ENCODE results near the gene CCDC150. TPM values are rescaled to one million over a fixed set of nuclear protein-coding genes. Genes with fewer than 3 reads are reported as not detected.

The CCDC150 gene
- total and polyA plus RNA-seq, 2 of the 8 experiments (the other 6 are each of a cell fraction or from before 2014, with no cell fraction given): 8.3 to 31.9 TPM

DNA sequence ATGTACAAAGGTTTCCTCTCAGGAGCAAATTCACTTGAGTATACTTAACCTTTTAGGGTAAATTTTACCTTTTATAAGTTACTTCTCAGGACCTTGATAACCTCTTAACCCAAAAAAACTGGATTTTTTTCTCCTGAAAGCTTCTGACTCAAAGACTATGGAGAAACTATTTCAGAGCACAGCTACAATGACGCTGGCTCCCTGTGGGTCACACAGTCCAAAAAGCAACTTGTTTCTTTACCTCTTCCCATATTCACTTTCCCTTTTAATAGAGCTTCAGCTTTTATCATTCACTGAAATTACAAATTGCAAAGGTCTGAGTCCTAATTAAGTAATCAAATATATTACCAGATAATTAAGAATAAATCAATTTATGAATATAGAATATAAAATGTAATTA lies 127.6 kb downstream of the CCDC150 start:
- WGBS, 2 experiments (ENCODE audit: extremely low coverage in 1 of 2, insufficient coverage in 1 of 2, insufficient read length in 1 of 2, insufficient replicate concordance in 2 of 2, low coverage in 1 of 2, low lambda C conversion rate in 2 of 2, missing lambda C conversion rate in 1 of 2): 88% methylated on average over 1 of the region's 1 CpG; no CpG with 5 or more reads in 1 of the 2 experiments
- Histone ChIP-seq H3K79me2 (ENCODE audit: control insufficient read depth in 1 of 2, insufficient read depth in 2 of 2, low read length in 2 of 2) (no peaks in the 10 kb centered on the region), H2BK15ac (ENCODE audit: low read length) (no peak overlapping the region), H3K9me3 (ENCODE audit: insufficient read depth in 2 of 2, low read depth in 1 of 2, low read length in 1 of 2) (no peaks in the 10 kb centered on the region), H3K9ac (replicated peaks in 1 of 4; ENCODE audit: extremely low read depth in 1 of 4, low read depth in 3 of 4, low read length in 3 of 4) (no peak overlapping the region), H2BK120ac (replicated peaks; ENCODE audit: low read depth, low read length) (no peak overlapping the region), H3K27me3 (replicated peaks in 1 of 4; ENCODE audit: control insufficient read depth in 3 of 4, extremely low read depth in 1 of 4, insufficient read depth in 3 of 4, low read length in 3 of 4) (no peaks in the 10 kb centered on the region), H3K4ac (replicated peaks; ENCODE audit: insufficient read length, low read depth, low read length) (no peak overlapping the region), H3K4me2 (ENCODE audit: insufficient read depth in 1 of 2, low read depth in 2 of 2, low read length in 2 of 2) (no peak overlapping the region), H4K20me1 (replicated peaks in 1 of 2; ENCODE audit: control insufficient read depth in 1 of 2, insufficient read depth in 2 of 2, low read length in 2 of 2) (peaks cover 0 to 1% of the 10 kb centered on the region in 2 experiments), H2BK5ac (ENCODE audit: low read depth, low read length) (no peak overlapping the region), H3K14ac (ENCODE audit: insufficient read length) (no peak overlapping the region), H4K91ac (replicated peaks; ENCODE audit: insufficient read length, low read length) (no peak overlapping the region), H2AK5ac (ENCODE audit: low read depth, low read length) (no peak overlapping the region), H3K18ac (ENCODE audit: extremely low read depth, low read length) (no peak overlapping the region), H2AFZ (ENCODE audit: low read length) (no peak overlapping the region), H2BK12ac (ENCODE audit: low read depth, low read length) (no peak overlapping the region), H3K23me2 (ENCODE audit: low read depth, low read length) (no peaks in the 10 kb centered on the region), H2BK20ac (ENCODE audit: low read length) (no peak overlapping the region), H4K5ac (ENCODE audit: insufficient read length, low read depth, low read length) (no peak overlapping the region), H3K23ac (ENCODE audit: insufficient read length) (no peak overlapping the region), H3K56ac (replicated peaks; ENCODE audit: insufficient read length, low read depth, low read length) (no peak overlapping the region), H3K79me1 (ENCODE audit: low read depth, low read length) (no peaks in the 10 kb centered on the region), H3K27ac (ENCODE audit: low read depth, low read length) (no peak overlapping the region), H3K36me3 (ENCODE audit: control insufficient read depth in 2 of 4, insufficient read depth in 4 of 4, low read length in 3 of 4) (peaks cover 0 to 73% (median 14%) of the 10 kb centered on the region in 4 experiments; a peak in 6 of 8 replicates), H4K8ac (ENCODE audit: extremely low read depth, insufficient read depth, low read length) (no peak overlapping the region), H3K4me3 (ENCODE audit: extremely low read depth in 1 of 4, insufficient read depth in 2 of 4, low read depth in 3 of 4, low read length in 4 of 4) (no peak overlapping the region), H3K4me1 (replicated peaks in 1 of 4; ENCODE audit: control insufficient read depth in 3 of 4, insufficient read depth in 4 of 4, low read length in 3 of 4) (no peaks in the 10 kb centered on the region)
- POLR2A ChIA-PET (ENCODE audit: partially characterized antibody): interaction anchor here (1.5 kb wide), 1 partner anchor 33 kb away, joined by 4 read pairs; the partner anchor contains the start of gene GTF3C3
- no peak for DNase-seq (ENCODE audit: low read depth in 1 of 2, low spot score in 2 of 2)
- no peak for FAIRE-seq
- CTCF ChIA-PET (ENCODE audit: partially characterized antibody): interaction anchor here (0.7 to 1.3 kb wide), 3 partner anchors 16 to 330 kb away, joined by 3 to 9 read pairs (median 3); no protein-coding TSS in a partner anchor
- no peak for TF ChIP-seq NANOG (IDR thresholded peaks at IDR 0.05; ENCODE audit: insufficient read depth, low read depth, low read length, poor library complexity, severe bottlenecking)
- TF ChIP-seq ASH2L (IDR thresholded peaks at IDR 0.05; ENCODE audit: low read length): no peak
- TF ChIP-seq, protein P1, sequence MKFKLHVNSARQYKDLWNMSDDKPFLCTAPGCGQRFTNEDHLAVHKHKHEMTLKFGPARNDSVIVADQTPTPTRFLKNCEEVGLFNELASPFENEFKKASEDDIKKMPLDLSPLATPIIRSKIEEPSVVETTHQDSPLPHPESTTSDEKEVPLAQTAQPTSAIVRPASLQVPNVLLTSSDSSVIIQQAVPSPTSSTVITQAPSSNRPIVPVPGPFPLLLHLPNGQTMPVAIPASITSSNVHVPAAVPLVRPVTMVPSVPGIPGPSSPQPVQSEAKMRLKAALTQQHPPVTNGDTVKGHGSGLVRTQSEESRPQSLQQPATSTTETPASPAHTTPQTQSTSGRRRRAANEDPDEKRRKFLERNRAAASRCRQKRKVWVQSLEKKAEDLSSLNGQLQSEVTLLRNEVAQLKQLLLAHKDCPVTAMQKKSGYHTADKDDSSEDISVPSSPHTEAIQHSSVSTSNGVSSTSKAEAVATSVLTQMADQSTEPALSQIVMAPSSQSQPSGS (IDR thresholded peaks at IDR 0.05; ENCODE audit: low read length): no peak
- no peak for TF ChIP-seq SP4 (IDR thresholded peaks at IDR 0.05; ENCODE audit: low read length)
- TF ChIP-seq HDAC6 (IDR thresholded peaks at IDR 0.05; ENCODE audit: low read depth, low read length): no peak
- no peak for TF ChIP-seq SIX5 (IDR thresholded peaks at IDR 0.05; ENCODE audit: low read depth, low read length)
- no peak for TF ChIP-seq TAF1 (IDR thresholded peaks at IDR 0.05; ENCODE audit: low read depth, low read length)
- TF ChIP-seq EGR1 (IDR thresholded peaks at IDR 0.05; ENCODE audit: borderline replicate concordance, low read depth, low read length): no peak
- TF ChIP-seq BACH1 (IDR thresholded peaks at IDR 0.05; ENCODE audit: low read length): no peak
- no peak for TF ChIP-seq CREB1 (IDR thresholded peaks at IDR 0.05)
- TF ChIP-seq TCF12 (IDR thresholded peaks at IDR 0.05; ENCODE audit: low read depth, low read length): no peak
- TF ChIP-seq, protein P2, sequence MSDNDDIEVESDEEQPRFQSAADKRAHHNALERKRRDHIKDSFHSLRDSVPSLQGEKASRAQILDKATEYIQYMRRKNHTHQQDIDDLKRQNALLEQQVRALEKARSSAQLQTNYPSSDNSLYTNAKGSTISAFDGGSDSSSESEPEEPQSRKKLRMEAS (IDR thresholded peaks at IDR 0.05): no peak
- no peak for TF ChIP-seq SIRT6 (IDR thresholded peaks at IDR 0.05; ENCODE audit: low read length)
- no peak for TF ChIP-seq TBP (IDR thresholded peaks at IDR 0.05; ENCODE audit: low read depth, low read length)
